Heart left ventricle (tissue), 16 donors: ENCODE measurements around the gene CCNJ. TPM values are rescaled to one million over a fixed set of nuclear protein-coding genes. Genes with fewer than 3 reads are reported as not detected.

ENCODE experiments used
- ATAC-seq, 4 donors: fragments of 200-7000 bp; cut with Tn5 transposase; one replicate each; pipeline ENCODE4 v1.9.1; 2020 to 2022; ENCODE audit warnings: moderate library complexity in 4 of 4, mild to moderate bottlenecking in 3 of 4, moderate number of reproducible peaks in 1 of 4
- DNase-seq, 5 donors: peaks; one replicate each; pipeline ENCODE4 v3.0.0-alpha.2; 2020
- H3K27ac ChIP-seq, 12 donors: fragments of 200-600 bp; sonication (generic) in 4 of 12; one replicate each; pipeline versions ENCODE4 v1.5.0 to v1.8.0; 2016 to 2022; ENCODE audit warnings: mild to moderate bottlenecking in 2 of 12
- H3K27me3 ChIP-seq, 9 donors: fragments of 200-600 bp; sonication (generic) in 2 of 9; one replicate each; pipeline versions ENCODE4 v1.5.1 to v1.8.0; 2016 to 2022; ENCODE audit warnings: mild to moderate bottlenecking in 3 of 9
- H3K36me3 ChIP-seq, 9 donors: fragments of 200-600 bp; sonication (generic) in 2 of 9; one replicate each; pipeline versions ENCODE4 v1.5.0 to v1.8.0; 2018 to 2022; ENCODE audit warnings: mild to moderate bottlenecking in 2 of 9
- H3K4me1 ChIP-seq, 12 donors: fragments of 200-600 bp; sonication (generic) in 4 of 12; one replicate each; pipeline versions ENCODE4 v1.5.0 to v1.8.0; 2016 to 2022; ENCODE audit warnings: mild to moderate bottlenecking in 3 of 12
- H3K4me3 ChIP-seq, 12 donors: fragments of 200-600 bp; sonication (generic) in 4 of 12; one replicate each; pipeline versions ENCODE4 v1.5.0 to v1.8.0; 2017 to 2022; ENCODE audit warnings: mild to moderate bottlenecking in 9 of 12, moderate library complexity in 4 of 12
- H3K9me3 ChIP-seq, 12 donors: fragments of 200-600 bp; sonication (generic) in 4 of 12; one replicate each; pipeline versions ENCODE4 v1.5.0 to v1.8.0; 2016 to 2022; ENCODE audit warnings: mild to moderate bottlenecking in 1 of 12
- CTCF ChIP-seq, 12 donors: fragments of 200-600 bp; sonication (generic) in 4 of 12; IDR thresholded peaks; one replicate each; pipeline versions ENCODE4 v1.5.0 to v1.8.0; 2018 to 2022; ENCODE audit warnings: antibody characterized with exemption in 12 of 12, mild to moderate bottlenecking in 5 of 12
- POLR2A ChIP-seq, 2 donors: fragments of 450-650 bp; IDR thresholded peaks; one replicate each; pipeline ENCODE4 v1.6.1; 2017; ENCODE audit warnings: antibody characterized with exemption in 2 of 2, mild to moderate bottlenecking in 2 of 2, moderate library complexity in 2 of 2
- WGBS, 4 donors: extraction: QIAGEN DNeasy Blood & Tissue Kit in 2 of 4; methylation state at CpG; one replicate each; pipeline versions ENCODE4 v1.1.5 to v1.1.7; 2013 to 2018; 5-methylcytosine and 5-hydroxymethylcytosine counted together
- intact Hi-C, 10 donors: fragments of 100-400 bp; cut with DNase I; formaldehyde crosslinking; loops; one replicate each; pipeline versions ENCODE4 v1.11.1 to v1.14.2; 2022
- polyA plus RNA-seq, 2 donors: library from polyadenylated mRNA; stranded (reverse); fragments of 200-250 nt; gene quantifications; one replicate each; pipeline ENCODE4 v1.2.3, GENCODE V29; 2013
- total RNA-seq, 9 donors: library from RNA; depleted of rRNA in 2 of 9; stranded (reverse); fragments of >200 nt in 2 of 9; fragmentation: NEBNext Ultra II Directional in 3 of 9; extraction: Animal tissue kit (Norgen Biotek cat#: 25700) in 3 of 9; gene quantifications; one replicate each; pipeline versions ENCODE4 v1.1.0 to v1.2.4, GENCODE V29; 2016 to 2023
- donor health status: ischemic (EF 13 %, LVEDD 7.1; RV severe dilation, severe dysfunction).
- donor health status: healthy with polysubstance abuse.
- donor health status: DM: no; HTN: yes; CAD: no.
- donor health status: DM: no; HTN: no; CAD: no.
- donor health status: ischemic (EF 25% LVEDD 6.9; RV normal size, moderate dysfunction).
- donor health status: ischemic (EF 25% LVEDD 5.7; RV mildly dilated, moderate dysfunction).
- donor health status: healthy.
- donor health status: DM: yes; HTN: yes; CAD: no.
- donor health status: ischemic (EF 35%, LVEDD 5.7; RV mildly dilated, moderate dysfunction).
- donor health status: nonischemic (EF 11% LVEDD 7.7; RV severe dilation, severe dysfunction).
- donor health status: DM: yes; HTN: yes; CAD: no.
- donor health status: PGD.
- donor health status: ischemic (EF 29% LVEDD 5.4; RV normal size, mild dysfunction).
- donor health status: nonischemic (EF 23%, LVEDD 6.1; RV moderate dilation, normal function).

The CCNJ gene
- total and polyA plus RNA-seq, 11 donors = 1.3 to 4.0 (median 2.7) TPM

- Histone ChIP-seq H3K4me1 (peaks cover 0 to 5% (median 0%) of the 10 kb centered on the region in 12 donors), H3K4me3 (no peak overlapping the region), H3K27ac (no peak overlapping the region), H3K9me3 (no peaks in the 10 kb centered on the region), H3K36me3 (no peaks in the 10 kb centered on the region), H3K27me3 (no peaks in the 10 kb centered on the region)
- no peak for TF ChIP-seq POLR2A (IDR thresholded peaks at IDR 0.05)
- no peak for TF ChIP-seq CTCF (IDR thresholded peaks at IDR 0.05)
- ATAC-seq (no peak), DNase-seq (no peak)
- intact Hi-C loops = loop anchor here in 8 of 10 donors (5.0 to 10.0 kb wide), 5 partner anchors 278 to 323 kb away; partner anchors contain the start of gene TCTN3 (in 1 of the 8)
- WGBS, 4 donors = 92 to 96% (median 95%) methylated on average over 2 of the region's 2 CpGs
Observed at GRCh38 chr10:96014473-96015102, 28.8 kb upstream of the CCNJ start.

GRCh38 chr10:96017191-96017687 lies 26.1 kb upstream of the CCNJ start:
- Histone ChIP-seq H3K27ac (no peak overlapping the region), H3K9me3 (no peaks in the 10 kb centered on the region), H3K27me3 (no peaks in the 10 kb centered on the region), H3K4me3 (no peak overlapping the region), H3K36me3 (no peaks in the 10 kb centered on the region), H3K4me1 (peaks cover 0 to 5% (median 0%) of the 10 kb centered on the region in 12 donors)
- DNase-seq = peak in 1 of 5 donors; percentile 12
- ATAC-seq = peak; percentile 26 to 85 (median 72)
- TF ChIP-seq POLR2A (IDR thresholded peaks at IDR 0.05) (no peak), CTCF (IDR thresholded peaks at IDR 0.05) (peak; percentile 58 to 84 (median 74))
- intact Hi-C loops = loop anchor here in 9 of 10 donors (1.0 to 10.0 kb wide), 9 partner anchors 113 to 322 kb away; partner anchors contain the start of genes TCTN3 (in 1 of the 9) and ZNF518A (in 1 of the 9)
- WGBS, 4 donors = 15 to 18% (median 17%) methylated on average over 5 of the region's 5 CpGs

GRCh38 chr10:96021332-96021731 lies 22.1 kb upstream of the CCNJ start:
- Histone ChIP-seq H3K27me3 (no peaks in the 10 kb centered on the region), H3K27ac (no peak overlapping the region), H3K4me1 (peaks cover 0 to 5% (median 0%) of the 10 kb centered on the region in 12 donors), H3K4me3 (no peak overlapping the region), H3K9me3 (no peaks in the 10 kb centered on the region), H3K36me3 (no peaks in the 10 kb centered on the region)
- intact Hi-C loops = no loop called here
- TF ChIP-seq POLR2A (IDR thresholded peaks at IDR 0.05) (no peak), CTCF (IDR thresholded peaks at IDR 0.05) (no peak)
- DNase-seq (no peak), ATAC-seq (no peak)
- 74 to 85% (median 79%) methylated on average over 1 of the region's 1 CpG for WGBS, 4 donors

- no peaks in the 10 kb centered on the region for H3K27me3 ChIP-seq
Observed at GRCh38 chr10:96022739-96023138, 20.6 kb upstream of the CCNJ start.

More at GRCh38 chr10:96022739-96023138, 20.6 kb upstream of the CCNJ start:
- no peak for DNase-seq
- ATAC-seq = no peak
- H3K36me3 ChIP-seq = no peaks in the 10 kb centered on the region
- TF ChIP-seq POLR2A (IDR thresholded peaks at IDR 0.05) (no peak), CTCF (IDR thresholded peaks at IDR 0.05) (no peak)
- no peaks in the 10 kb centered on the region for H3K4me1 ChIP-seq
- H3K27ac ChIP-seq = peak overlapping the region in 1 of 12 donors; percentile 19
- 62 to 70% (median 67%) methylated on average over 2 of the region's 2 CpGs for whole genome bisulfite sequencing, 4 donors
- intact Hi-C loops = no loop called here
- H3K4me3 ChIP-seq = no peak overlapping the region
- H3K9me3 ChIP-seq = no peaks in the 10 kb centered on the region
